Middle frontal gyrus (tissue), 1 donor: ENCODE data around the gene GPBP1.
"Not testable (repeated sequence)": the region's sequence is repeated elsewhere in the genome, so short reads cannot be mapped to it uniquely, and the experiment has no call there.

Source experiments
- DNase-seq: peaks from one replicate; pipeline ENCODE4 v3.0.0-alpha.2; 2015; ENCODE audit warnings: low spot score; ENCODE audit errors: extremely low spot score

Gene GPBP1, protein sequence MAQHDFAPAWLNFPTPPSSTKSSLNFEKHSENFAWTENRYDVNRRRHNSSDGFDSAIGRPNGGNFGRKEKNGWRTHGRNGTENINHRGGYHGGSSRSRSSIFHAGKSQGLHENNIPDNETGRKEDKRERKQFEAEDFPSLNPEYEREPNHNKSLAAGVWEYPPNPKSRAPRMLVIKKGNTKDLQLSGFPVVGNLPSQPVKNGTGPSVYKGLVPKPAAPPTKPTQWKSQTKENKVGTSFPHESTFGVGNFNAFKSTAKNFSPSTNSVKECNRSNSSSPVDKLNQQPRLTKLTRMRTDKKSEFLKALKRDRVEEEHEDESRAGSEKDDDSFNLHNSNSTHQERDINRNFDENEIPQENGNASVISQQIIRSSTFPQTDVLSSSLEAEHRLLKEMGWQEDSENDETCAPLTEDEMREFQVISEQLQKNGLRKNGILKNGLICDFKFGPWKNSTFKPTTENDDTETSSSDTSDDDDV

DNA sequence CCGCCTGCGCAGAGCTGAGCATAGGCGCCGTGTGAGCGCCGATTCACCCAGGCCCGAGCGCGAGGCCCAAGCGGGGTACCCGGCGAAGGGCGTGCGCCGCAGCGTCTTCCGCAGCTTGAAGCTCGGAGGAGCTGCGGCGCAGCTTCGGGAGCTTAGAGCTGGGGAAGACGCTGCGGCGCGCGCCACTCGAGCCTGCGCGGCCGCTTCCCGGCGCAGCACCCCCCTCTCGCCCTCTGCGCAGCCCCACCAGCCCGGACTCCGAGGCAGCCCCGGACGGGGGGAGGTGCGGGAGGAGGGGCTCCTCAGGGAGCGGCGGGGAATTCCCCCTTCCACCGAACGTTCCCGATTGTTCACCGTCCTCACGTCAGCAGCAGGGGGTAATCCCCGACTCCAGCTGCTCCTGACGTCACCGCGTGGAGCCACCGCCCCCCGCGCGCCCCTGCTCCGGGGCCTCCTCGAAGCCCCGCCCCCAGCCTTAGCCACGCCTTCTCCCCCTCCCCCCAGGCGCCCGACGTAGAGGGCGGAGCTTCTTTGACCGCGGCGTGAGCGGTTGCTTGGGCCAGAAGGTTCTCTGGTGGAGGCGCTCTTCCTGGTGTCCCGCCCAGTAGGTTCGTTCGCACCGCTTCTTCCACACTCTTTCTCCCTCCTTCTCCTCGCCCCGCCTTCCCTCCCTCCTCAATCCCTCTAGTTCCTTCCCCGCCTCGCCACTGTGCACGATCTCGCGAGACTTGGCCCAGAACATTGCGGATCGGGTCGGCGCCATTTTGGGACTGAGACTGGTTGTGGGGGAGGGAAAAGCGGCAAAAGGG, at the start of gene GPBP1:
TSS of gene GPBP1 (plus strand) at position 741 of the 809 bp plus-strand sequence. CDS start 40,072 bp downstream, outside the sequence.
- peak; percentile 94 for DNase-seq

DNA sequence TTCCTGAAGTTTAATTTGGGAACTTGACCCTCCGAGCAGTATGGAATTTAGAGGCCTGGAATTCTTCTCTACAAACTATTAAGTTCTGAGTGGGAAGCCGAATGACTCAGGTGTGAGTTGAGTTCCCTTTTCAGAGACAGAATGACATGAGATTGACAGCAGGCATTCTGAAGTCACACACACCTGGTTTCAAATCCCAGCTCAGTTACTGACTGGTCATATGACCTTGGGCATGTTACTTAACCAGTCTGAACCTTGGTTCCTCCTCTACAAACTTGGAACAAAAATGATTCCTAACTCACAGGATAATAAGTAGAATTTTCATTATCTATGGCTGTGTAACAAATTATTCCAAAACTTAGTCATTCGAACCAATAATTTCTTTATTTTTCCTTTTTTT, 45.5 kb upstream of the GPBP1 start:
- no peak for DNase-seq

DNA sequence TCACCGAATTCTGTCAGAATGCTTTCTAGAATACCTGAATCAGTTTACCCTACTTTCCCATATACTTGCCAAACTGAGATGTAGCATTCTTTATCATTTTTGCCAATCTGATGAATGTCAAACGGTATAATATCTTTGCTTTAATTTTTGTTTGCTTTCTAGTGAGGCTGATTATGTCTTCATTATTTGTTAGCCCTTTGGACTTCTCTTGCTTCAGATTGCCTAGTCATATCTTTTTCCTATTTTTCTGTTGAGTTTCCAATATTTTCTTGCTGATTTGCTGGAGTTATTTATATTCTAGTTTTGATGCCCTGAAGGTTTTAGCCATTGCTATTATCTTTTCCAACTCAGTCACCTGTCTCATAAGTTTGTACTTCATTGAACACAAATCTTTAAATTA, 40.3 kb upstream of the GPBP1 start:
- no peak for DNase-seq

DNA sequence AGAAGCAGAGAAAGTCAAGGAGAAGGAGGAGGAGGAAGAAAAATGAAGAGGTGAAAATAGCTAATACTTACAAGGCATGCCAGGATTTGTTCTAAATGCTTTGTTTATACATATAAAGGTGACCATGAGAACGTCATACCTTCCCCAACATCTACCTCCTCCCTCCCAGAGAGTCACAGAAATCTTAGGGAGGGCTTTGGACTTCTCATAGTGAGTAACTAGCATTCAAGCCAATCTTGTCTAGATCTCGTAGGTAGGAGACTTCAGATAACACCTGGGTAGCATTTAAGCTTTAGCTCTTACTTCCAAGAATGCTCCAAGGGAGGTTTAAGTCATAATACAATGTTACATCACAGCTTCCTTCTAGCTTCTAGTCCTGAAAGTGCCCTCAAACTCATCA, 36.5 kb upstream of the GPBP1 start:
- no peak for DNase-seq

DNA sequence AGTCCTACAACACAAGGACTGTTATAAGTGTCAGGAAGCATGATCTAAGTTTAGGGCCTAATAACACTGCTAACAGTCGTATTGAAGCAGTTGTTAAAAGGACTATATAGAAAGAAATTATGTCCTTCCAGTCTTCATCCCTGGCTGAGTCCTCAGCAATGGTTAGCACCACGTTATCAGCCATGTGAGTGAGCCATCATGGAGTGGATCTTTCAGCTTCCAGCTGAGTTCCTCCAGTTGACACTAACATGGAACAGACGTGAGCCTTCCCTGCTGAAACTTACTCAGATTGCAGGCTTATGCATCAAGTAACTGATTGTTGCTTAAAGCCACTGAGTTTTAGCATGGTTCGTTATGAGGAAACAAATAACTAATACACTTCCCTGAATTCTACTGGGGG, 21.5 kb upstream of the GPBP1 start:
- no peak for DNase-seq

DNA sequence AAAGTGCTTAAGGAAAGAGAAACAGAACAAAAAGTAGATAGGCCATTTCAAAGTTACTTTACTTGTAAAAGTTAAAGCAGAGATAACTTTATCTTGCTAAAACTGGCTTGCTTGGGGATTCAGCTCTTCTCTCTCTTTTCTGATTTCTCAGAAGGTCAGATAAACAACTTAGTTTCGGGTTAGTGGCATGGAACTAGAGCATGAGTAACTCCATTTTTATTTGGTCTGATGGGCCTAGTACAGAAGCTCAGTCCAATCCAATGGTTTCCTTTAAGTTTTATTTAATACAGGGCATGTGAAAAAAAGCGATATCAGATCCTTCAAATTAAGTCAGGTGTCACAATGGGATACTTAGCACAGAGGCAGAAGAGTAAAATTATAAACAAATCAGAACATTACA, 18.8 kb upstream of the GPBP1 start:
- DNase-seq, result no peak

DNA sequence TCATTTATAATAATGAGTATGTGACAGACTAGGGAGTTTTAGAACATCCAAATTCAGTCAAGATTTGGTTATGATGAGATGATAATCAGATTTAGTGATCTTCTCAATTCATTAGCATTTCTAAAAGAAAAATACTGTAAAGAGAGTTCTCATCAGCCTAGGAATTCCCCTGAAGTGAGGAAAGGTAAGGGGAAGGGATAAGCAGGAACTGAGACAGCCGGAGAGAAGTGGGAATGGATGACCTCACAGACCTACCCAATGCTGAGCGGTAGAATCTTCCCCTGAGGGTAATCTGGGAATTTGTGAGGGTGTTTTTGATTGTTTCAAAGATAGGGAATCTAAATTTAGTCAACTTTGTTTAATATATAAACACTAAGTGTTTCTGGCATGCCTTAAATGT, 16.7 kb upstream of the GPBP1 start:
- no peak for DNase-seq

DNA sequence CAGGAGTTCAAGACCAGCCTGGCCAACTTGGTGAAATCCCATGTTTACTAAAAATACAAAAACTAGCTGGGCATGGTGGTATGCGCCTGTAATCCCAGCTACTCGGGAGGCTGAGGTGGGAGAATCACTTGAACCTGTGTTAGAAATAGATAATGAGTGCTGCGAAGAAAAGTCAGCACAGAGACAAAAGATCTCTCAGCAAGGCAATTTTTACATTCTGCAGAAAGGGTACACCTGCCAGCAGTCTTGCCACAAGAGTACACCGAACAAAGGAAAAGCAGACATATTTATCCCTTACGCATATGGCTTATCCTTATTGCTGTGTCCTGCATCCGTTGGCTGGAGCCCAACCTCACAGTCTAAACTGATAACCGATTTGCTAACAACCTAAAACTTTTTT, 16.2 kb upstream of the GPBP1 start:
- no peak for DNase-seq

DNA sequence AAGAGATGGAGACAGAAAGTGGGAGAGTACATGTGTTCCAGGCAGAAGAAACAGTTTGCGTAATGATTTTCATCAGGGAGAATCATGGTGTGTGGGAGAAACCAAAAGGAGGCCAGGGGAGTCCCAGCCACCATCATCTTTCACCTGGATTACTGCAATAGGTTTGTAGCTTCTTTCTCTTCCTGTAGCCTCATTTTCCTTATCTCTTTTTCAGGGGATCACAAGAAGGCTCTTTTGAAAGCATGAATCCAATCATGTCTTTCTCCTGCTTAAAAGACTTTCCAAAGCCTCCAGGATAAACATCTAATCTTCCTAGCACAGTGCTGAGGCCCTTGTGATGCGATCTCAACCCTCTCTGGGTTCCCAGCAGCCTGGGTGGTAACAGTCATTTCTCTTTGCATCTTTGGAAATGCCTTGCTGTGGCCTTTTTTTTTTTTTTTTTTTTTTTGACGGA, 10.3 kb upstream of the GPBP1 start:
- DNase-seq, result no peak

DNA sequence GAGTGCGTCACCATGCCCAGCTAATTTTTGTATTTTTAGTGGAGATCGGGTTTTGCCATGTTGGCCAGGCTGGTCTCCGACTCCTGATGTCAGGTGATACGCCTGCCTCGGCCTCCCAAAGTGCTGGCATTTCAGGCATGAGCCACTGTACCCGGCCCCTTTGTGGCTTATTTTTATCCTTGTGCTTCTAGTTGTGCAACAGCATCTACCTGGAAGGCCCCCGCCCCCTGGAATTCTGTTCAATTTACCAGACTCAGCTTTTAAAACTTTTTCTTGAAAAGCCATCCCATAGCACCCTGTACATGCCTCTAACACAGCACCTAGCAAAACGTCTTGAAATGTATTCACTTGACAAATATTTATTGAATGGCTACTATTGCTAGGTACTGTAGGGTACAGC, 9.7 kb upstream of the GPBP1 start:
- no peak for DNase-seq

DNA sequence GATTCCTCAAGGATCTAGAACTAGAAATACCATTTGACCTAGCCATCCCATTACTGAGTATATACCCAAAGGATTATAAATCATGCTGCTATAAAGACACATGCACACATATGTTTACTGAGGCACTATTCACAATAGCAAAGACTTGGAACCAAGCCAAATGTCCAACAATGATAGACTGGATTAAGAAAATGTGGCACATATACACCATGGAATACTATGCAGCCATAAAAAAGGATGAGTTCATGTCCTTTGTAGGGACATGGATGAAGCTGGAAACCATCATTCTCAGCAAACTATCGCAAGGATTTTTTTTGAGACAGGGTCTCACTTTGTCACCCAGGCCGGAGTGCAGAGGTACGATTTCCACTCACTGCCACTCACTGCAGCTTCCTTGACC, 8.7 kb upstream of the GPBP1 start:
- not testable (repeated sequence) for DNase-seq

DNA sequence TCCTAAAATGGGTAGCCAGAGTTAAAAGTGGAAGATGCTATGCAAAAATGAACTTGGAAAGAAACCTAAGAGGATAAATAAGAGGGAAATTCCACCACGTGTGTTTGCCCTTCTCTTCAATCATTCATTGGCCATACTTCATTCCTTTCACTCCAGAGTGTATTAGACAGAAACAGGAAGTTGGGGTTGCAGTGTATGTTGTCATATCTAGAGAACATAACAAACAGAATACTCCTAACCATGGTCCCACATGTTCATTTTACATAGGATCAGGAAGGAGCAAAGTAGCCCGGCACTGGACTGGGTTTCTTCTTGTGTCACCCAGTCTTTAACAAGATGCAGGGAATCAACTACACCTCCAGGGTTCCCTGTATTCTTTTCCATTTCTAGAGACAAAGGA, 7.6 kb upstream of the GPBP1 start:
- no peak for DNase-seq

DNA sequence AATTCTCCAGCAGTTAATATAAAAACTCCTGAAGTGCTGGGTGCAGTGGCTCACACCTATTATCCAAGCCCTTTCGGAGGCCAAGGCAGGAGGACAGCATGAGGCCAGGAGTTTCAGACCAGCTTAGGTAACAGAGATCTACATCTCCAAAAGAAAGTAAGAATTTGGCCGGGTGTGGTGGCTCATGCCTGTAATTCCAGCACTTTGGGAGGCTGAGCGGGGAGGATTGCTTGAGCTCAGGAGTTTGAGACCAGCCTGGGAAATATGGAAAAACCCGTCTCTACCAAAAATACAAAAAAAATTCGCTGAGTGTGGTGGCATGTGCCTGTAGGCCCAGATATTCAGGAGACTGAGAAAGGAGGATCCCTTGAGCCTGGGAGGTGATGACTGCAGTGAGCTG, 6.7 kb upstream of the GPBP1 start:
- DNase-seq, result no peak

DNA sequence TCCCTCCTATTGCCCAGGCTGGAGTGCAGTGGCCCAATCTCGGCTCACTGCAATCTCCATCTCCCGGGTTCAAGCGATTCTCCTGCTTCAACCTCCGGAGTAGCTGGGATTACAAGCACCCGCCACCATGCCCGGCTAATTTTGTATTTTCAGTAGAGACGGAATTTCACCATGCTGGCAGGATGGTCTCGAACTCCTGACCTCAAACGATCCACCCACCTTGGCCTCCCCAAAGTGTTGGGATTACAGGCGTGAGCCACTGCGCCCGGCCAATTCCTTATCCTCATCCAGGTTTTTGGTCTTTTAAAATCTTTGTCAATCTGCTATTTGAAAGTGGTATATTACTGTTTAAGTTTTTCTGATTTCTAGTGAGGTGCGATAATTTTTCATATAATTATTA, 3.7 kb upstream of the GPBP1 start:
- DNase-seq, result not testable (repeated sequence)

DNA sequence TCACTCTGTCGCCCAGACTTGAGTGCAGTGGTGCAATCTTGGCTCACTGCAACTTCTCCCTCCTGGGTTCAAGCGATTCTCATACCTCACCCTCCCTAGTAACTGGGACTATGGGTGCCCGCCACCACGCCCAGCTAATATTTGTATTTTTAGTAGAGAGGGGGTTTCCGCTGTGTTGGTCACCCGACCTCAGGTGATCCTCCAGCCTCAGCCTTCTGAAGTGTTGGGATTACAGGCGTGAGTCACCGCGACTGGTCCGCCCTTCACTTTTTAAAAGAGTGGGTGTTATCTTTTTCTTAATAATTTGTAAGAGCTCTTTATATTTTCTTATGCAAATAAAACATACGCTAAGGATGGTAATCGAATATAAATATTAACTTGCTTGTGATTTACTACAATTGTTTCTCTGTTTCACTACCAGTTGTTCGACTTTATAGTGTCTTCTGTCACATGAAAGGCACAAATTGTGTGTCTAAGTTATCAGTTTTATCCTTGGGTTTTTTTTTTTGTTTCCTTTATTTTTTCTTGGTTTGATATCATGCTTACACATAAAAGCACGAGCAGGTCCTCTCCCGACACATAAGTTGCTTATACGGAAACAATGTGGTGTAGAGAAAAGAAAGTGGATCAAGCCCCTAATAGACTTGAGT, 1.9 kb upstream of the GPBP1 start:
- DNase-seq, result no peak

DNA sequence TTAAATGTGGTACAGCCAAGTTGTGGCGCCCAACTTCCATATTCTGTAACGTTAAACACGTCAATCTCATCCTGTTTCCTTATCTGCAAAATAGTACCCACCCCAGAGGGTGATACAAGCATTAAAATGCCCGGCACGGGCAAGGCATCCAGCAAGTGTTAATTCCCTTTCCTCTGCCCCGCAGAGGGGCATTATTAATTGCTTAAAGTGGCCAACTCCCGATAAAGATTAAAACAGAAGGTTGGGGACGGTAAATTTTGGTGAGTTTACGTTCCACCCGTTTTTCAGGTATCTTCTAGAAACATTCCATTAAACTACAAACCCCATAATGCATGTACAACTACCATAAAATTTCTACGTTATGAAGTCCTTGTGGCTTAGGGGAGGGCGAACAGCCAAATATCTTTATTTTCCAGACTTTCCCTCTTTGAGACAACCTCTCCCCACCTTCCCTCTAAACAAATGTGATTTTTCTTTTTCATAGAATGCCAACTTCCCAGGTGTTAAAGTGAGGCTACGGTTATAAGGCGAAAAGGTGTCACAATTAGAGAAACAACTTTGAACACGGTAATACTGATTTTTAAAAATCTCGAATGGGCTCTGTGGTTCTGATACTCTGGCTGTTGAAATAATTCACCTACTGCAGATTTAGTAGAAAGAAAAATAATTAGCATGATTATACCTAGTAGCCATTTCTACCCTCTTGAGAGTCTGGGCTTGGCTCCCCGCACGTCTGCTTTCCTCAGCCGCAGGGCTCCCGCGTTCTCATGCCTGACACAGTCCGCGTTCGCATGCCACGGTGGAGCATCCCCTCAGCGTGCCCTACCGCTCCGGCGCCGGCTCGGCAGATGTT, 1.2 kb upstream of the GPBP1 start:
- DNase-seq, result no peak

DNA sequence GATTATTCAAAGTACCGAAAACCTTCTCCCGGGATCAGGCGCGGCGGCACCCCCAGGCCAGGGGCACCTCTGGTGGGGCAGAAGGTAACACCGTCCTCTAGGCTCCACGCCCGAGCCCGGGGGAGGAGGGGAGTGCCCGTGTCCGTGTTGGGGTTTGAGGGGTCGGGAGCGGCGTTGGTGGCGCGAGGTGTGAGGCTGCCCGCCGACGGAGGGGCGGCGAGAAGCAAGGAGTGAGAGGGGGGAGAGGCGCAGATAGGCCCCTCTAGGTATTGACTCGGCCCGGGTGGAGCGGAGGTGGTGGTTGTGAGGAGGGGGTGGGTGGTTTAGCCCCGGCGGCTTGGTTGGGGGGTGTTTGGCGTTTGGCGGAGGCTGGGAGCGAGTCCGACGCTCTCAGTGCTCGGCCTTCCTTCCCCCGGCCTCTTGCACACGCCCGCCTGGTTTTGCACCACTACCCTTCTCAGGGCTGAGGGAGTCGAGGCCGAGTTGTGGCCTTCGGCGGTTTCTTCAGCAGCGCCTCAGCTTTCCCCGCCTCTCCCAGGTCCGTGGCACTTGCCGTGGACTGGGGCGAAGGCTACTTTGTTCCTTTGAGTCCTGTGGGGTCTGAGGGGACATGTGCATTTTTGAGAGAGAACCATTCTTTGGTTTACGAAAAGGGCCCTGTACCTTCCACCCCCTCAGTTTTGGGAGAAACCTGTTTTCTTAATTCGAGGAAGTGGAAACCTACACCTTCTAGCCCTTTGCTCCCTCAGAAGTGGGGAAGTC, 450 bp downstream of the GPBP1 start:
- no peak for DNase-seq

DNA sequence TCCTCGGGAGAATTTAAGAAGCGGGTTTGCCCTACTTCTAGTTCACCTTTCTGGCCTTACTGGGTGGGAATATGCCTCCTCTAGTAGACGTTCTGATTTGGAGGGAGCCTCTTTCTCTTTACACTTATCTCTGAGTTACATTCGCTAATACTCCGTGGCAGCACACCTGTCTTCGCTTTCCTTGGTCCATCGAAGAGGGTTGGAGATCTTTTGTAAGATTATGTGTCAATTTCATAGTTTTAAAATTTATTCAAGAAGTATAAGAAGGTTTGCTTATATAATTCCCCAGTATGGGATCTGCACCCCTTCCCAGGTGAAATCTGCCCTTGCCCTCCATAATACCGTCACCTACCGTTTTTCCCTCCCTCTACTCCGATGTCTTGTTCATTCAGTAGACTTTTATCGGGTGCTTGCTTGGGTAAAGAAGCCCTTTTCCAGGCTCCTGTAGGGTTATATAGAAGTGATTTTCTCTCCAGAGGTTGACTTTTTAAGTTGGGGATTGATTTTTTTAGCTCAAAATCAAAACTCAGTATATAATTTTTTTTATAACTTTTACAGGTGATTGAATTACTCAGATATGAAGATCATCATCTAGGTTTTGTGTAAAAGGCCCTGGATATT, 1.1 kb downstream of the GPBP1 start:
- DNase-seq, result no peak

DNA sequence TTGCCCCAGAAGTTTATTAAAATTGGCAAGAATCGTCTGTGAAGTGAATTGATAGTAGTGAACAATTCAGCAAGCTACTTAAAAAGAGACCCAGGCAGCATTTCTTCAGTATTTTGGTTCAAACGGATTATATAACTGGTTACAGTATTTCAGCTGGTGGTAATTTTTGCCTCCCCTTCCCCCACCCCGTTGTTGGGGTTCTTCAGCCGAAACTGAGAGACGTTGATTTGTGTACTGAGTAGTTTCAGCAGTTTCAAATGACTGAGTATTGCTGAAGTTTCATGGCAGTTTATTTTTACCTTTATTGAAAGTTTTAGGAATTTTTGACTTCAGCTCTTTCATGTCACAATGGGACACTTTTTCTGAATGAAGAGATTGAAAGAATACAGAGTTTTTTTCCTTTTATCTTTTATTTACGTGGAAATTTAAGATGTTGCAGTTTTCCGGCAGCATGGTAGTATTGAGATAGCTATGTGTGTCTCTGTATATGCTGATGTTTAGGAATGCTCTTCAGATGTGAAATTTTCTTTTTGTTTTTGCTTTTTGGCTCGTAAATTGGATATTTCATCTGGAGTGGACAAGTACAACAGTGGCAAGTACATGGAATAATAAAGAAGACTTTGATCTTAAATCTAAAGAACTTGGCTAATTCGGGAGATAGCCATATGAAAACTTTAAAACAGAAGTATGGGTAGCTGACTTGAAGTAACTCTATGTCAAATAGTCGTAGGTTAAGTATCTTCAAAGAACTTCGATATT, 1.9 kb downstream of the GPBP1 start:
- no peak for DNase-seq
